Small intestine (tissue), 7 donors: ENCODE data around the gene USH2A. TPM values are rescaled to one million over a fixed set of nuclear protein-coding genes. Genes with fewer than 3 reads are reported as not detected.
"Not testable (repeated sequence)": the region's sequence is repeated elsewhere in the genome, so short reads cannot be mapped to it uniquely, and the experiment has no call there.

Experiments
- DNase-seq, 2 donors: peaks; one replicate each; pipeline versions ENCODE4 v3.0.0 to v3.0.0-alpha.2; 2013
- FAIRE-seq: peaks from 2 replicates; lab custom pipeline; 2012; peaks lifted over from hg19 to GRCh38; lab: Jason Lieb, UNC
- H3K27ac ChIP-seq, 3 donors: one replicate each; pipeline ENCODE4 v1.5.1; 2013; ENCODE audit warnings: low read length in 2 of 3, mild to moderate bottlenecking in 2 of 3, control low read depth in 1 of 3, inconsistent platforms in 1 of 3, low read depth in 1 of 3, moderate library complexity in 1 of 3
- H3K27me3 ChIP-seq, 3 donors: one replicate each; pipeline ENCODE4 v1.6.1; 2013; ENCODE audit warnings: low read length in 3 of 3, inconsistent platforms in 1 of 3; ENCODE audit not compliant: control insufficient read depth in 3 of 3, insufficient read depth in 3 of 3
- H3K36me3 ChIP-seq, 3 donors: one replicate each; pipeline ENCODE4 v1.6.1; 2013; ENCODE audit warnings: low read length in 3 of 3, inconsistent platforms in 1 of 3, low read depth in 1 of 3, mild to moderate bottlenecking in 1 of 3, moderate library complexity in 1 of 3; ENCODE audit not compliant: control insufficient read depth in 3 of 3, insufficient read depth in 2 of 3
- H3K4me1 ChIP-seq, 3 donors: one replicate each; pipeline ENCODE4 v1.6.1; 2013; ENCODE audit warnings: low read length in 2 of 3, inconsistent platforms in 1 of 3, low read depth in 1 of 3, mild to moderate bottlenecking in 1 of 3, moderate library complexity in 1 of 3; ENCODE audit not compliant: control insufficient read depth in 3 of 3, insufficient read depth in 2 of 3
- H3K4me3 ChIP-seq, 3 donors: one replicate each; pipeline ENCODE4 v1.5.1; 2013; ENCODE audit warnings: low read length in 3 of 3, control low read depth in 1 of 3, inconsistent platforms in 1 of 3, low read depth in 1 of 3, mild to moderate bottlenecking in 1 of 3, moderate library complexity in 1 of 3
- H3K9me3 ChIP-seq, 2 donors: one replicate each; pipeline ENCODE4 v1.6.1; 2013; ENCODE audit warnings: low read depth in 1 of 2, low read length in 1 of 2; ENCODE audit not compliant: control insufficient read depth in 2 of 2, insufficient read depth in 1 of 2
- WGBS, 3 donors: extraction: QIAGEN DNeasy Blood & Tissue Kit; methylation state at CpG; one replicate each; pipeline ENCODE4 v1.1.7; 2013; 5-methylcytosine and 5-hydroxymethylcytosine counted together
- polyA plus RNA-seq, 4 donors: library from polyadenylated mRNA; stranded (reverse) in 3 of 4; unstranded in 1 of 4; fragments of 200-250 nt in 3 of 4; fragments of 120-200 nt in 1 of 4; gene quantifications; one replicate each; pipeline versions ENCODE4 v1.2.1 to v1.2.3, GENCODE V29; 2013
- donor health status: healthy with polysubstance abuse.
- donor health status: control.
- donor health status: control.
- donor health status: Bipolar disorder and iron deficiency.
- donor health status: healthy.

USH2A gene
- polyA plus RNA-seq, 4 donors, result under 0.01 to 0.07 TPM; not detected in 2

GRCh38 chr1:216028631-216029030 is 394.6 kb downstream of the USH2A start:
- DNase-seq (no peak), FAIRE-seq (no peak)
- no peak overlapping the region for H3K27ac ChIP-seq
- H3K36me3 ChIP-seq, result no peaks in the 10 kb centered on the region
- 88 to 100% (median 98%) methylated on average over 1 of the region's 1 CpG for WGBS, 3 donors
- H3K27me3 ChIP-seq, result no peaks in the 10 kb centered on the region
- H3K9me3 ChIP-seq, result no peaks in the 10 kb centered on the region
- no peaks in the 10 kb centered on the region for H3K4me1 ChIP-seq
- no peak overlapping the region for H3K4me3 ChIP-seq

GRCh38 chr1:216024546-216024945 is 398.7 kb downstream of the USH2A start:
- Histone ChIP-seq H3K36me3 (no peaks in the 10 kb centered on the region), H3K4me1 (no peaks in the 10 kb centered on the region), H3K9me3 (no peaks in the 10 kb centered on the region), H3K4me3 (no peak overlapping the region), H3K27ac (no peak overlapping the region), H3K27me3 (no peaks in the 10 kb centered on the region)
- FAIRE-seq (no peak), DNase-seq (no peak)
- 85 to 92% (median 88%) methylated on average over 2 of the region's 2 CpGs for WGBS, 3 donors

- H3K4me3 ChIP-seq, result no peak overlapping the region
- H3K4me1 ChIP-seq, result no peaks in the 10 kb centered on the region
- no peak for DNase-seq
- no peaks in the 10 kb centered on the region for H3K27me3 ChIP-seq
- H3K9me3 ChIP-seq, result no peaks in the 10 kb centered on the region
- WGBS, 3 donors, result 75 to 89% (median 78%) methylated on average over 3 of the region's 3 CpGs
- H3K27ac ChIP-seq, result no peak overlapping the region
- H3K36me3 ChIP-seq, result no peaks in the 10 kb centered on the region
- FAIRE-seq, result no peak
These were observed 402.4 kb downstream of the USH2A start for GRCh38 chr1:216020743-216021345.

GRCh38 chr1:216015116-216015515 is 408.1 kb downstream of the USH2A start:
- WGBS, 3 donors, result 90 to 92% (median 90%) methylated on average over 3 of the region's 3 CpGs
- Histone ChIP-seq H3K4me3 (no peak overlapping the region), H3K9me3 (no peaks in the 10 kb centered on the region), H3K36me3 (no peaks in the 10 kb centered on the region), H3K27me3 (no peaks in the 10 kb centered on the region), H3K27ac (no peak overlapping the region), H3K4me1 (no peaks in the 10 kb centered on the region)
- no peak for FAIRE-seq
- DNase-seq, result no peak

- Histone ChIP-seq H3K9me3 (no peaks in the 10 kb centered on the region), H3K27me3 (no peaks in the 10 kb centered on the region), H3K27ac (no peak overlapping the region), H3K4me3 (no peak overlapping the region), H3K36me3 (no peaks in the 10 kb centered on the region), H3K4me1 (no peaks in the 10 kb centered on the region)
- WGBS, 3 donors, result 29 to 42% (median 34%) methylated on average over 2 of the region's 2 CpGs
- DNase-seq, result no peak
- FAIRE-seq, result no peak
These were observed 409.2 kb downstream of the USH2A start for GRCh38 chr1:216014086-216014485.

- WGBS, 3 donors, result 76 to 87% (median 79%) methylated on average over 6 to 10 of the region's 10 CpGs
- not testable (repeated sequence) for H3K4me3 ChIP-seq, H3K27me3 ChIP-seq, FAIRE-seq, H3K4me1 ChIP-seq, DNase-seq, H3K27ac ChIP-seq, H3K9me3 ChIP-seq, H3K36me3 ChIP-seq
These were observed 413.8 kb downstream of the USH2A start for GRCh38 chr1:216009456-216009855.

GRCh38 chr1:216005916-216006315 is 417.3 kb downstream of the USH2A start:
- FAIRE-seq (no peak), DNase-seq (no peak)
- H3K4me1 ChIP-seq, result no peaks in the 10 kb centered on the region
- H3K9me3 ChIP-seq, result no peaks in the 10 kb centered on the region
- WGBS, 3 donors, result 82 to 95% (median 88%) methylated on average over 2 of the region's 2 CpGs
- no peak overlapping the region for H3K27ac ChIP-seq
- H3K4me3 ChIP-seq, result no peak overlapping the region
- H3K36me3 ChIP-seq, result no peaks in the 10 kb centered on the region
- no peaks in the 10 kb centered on the region for H3K27me3 ChIP-seq

- H3K27ac ChIP-seq, result no peak overlapping the region
- no peak for DNase-seq
- H3K27me3 ChIP-seq, result no peaks in the 10 kb centered on the region
- WGBS, 3 donors, result 7 to 21% (median 8%) methylated on average over 3 of the region's 3 CpGs
- H3K4me3 ChIP-seq, result no peak overlapping the region
- H3K36me3 ChIP-seq, result no peaks in the 10 kb centered on the region
- H3K9me3 ChIP-seq, result no peaks in the 10 kb centered on the region
- no peak for FAIRE-seq
- no peaks in the 10 kb centered on the region for H3K4me1 ChIP-seq
These were observed 430.6 kb downstream of the USH2A start for GRCh38 chr1:215992620-215993019.
